OCI-LY7 (cell line): ENCODE results near the gene PKN3.

Experiments
- EZH2phosphoT487 ChIP-seq: fragments of 200-600 bp; sonication (generic); IDR thresholded peaks from 2 replicates; pipeline ENCODE4 v1.6.1; 2018; ENCODE audit warnings: low read depth, borderline replicate concordance, mild to moderate bottlenecking, mixed run types, antibody characterized with exemption, low read length, moderate library complexity, mixed read lengths
- TF ChIP-seq, protein P1 (sequence below): fragments of 200-600 bp; sonication (generic); conservative IDR thresholded peaks from 2 replicates; pipeline ENCODE4 v1.5.1; 2014; ENCODE audit warnings: mild to moderate bottlenecking, antibody characterized with exemption, low read length, moderate library complexity, mixed read lengths

DNA sequence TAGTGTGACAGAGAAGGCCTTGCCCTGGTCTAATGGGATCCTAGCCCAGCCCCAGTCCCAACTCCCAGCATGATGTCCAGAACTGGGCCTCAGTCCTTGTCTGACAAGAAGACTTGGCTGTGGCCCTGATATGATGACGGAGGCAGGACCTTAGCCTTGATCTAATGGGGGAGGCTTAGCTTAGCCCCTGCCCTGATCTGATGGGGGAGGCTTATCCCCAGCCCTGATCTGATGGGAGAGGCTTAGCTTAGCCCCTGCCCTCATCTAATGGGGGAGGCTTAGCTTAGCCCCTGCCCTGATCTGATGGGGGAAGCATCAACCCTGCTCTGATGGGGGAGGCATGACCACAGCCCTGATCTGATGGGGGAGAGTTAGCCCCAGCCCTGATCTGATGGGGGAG is 3.7 kb downstream of the PKN3 start:
- TF ChIP-seq, protein P1, sequence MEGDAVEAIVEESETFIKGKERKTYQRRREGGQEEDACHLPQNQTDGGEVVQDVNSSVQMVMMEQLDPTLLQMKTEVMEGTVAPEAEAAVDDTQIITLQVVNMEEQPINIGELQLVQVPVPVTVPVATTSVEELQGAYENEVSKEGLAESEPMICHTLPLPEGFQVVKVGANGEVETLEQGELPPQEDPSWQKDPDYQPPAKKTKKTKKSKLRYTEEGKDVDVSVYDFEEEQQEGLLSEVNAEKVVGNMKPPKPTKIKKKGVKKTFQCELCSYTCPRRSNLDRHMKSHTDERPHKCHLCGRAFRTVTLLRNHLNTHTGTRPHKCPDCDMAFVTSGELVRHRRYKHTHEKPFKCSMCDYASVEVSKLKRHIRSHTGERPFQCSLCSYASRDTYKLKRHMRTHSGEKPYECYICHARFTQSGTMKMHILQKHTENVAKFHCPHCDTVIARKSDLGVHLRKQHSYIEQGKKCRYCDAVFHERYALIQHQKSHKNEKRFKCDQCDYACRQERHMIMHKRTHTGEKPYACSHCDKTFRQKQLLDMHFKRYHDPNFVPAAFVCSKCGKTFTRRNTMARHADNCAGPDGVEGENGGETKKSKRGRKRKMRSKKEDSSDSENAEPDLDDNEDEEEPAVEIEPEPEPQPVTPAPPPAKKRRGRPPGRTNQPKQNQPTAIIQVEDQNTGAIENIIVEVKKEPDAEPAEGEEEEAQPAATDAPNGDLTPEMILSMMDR = no peak
- TF ChIP-seq EZH2phosphoT487 = no peak
